ENCODE data around the gene SRSF12. TPM values are rescaled to one million over a fixed set of nuclear protein-coding genes. Genes with fewer than 3 reads are reported as not detected.

The SRSF12 gene
- total and polyA plus RNA-seq, 7 donors: 0.36 to 3.6 (median 1.1) TPM; not detected in 2

- WGBS, 2 donors: 75 to 80% methylated on average over 5 of the region's 5 CpGs
- H3K36me3 ChIP-seq: no peaks in the 10 kb centered on the region
- TF ChIP-seq EP300 (IDR thresholded peaks at IDR 0.05) (no peak), CTCF (IDR thresholded peaks at IDR 0.05) (no peak), POLR2AphosphoS5 (IDR thresholded peaks at IDR 0.05) (no peak)
- no peak for DNase-seq
- no peak overlapping the region for H3K4me3 ChIP-seq
- intact Hi-C loops (cut with DNase I): no loop called here
- H3K9me3 ChIP-seq: no peaks in the 10 kb centered on the region
- no peaks in the 10 kb centered on the region for H3K4me1 ChIP-seq
- H3K27ac ChIP-seq: no peak overlapping the region
- H3K27me3 ChIP-seq: no peaks in the 10 kb centered on the region
Observed at GRCh38 chr6:89058627-89059026, 59.2 kb downstream of the SRSF12 start.

- H3K36me3 ChIP-seq: no peaks in the 10 kb centered on the region
- WGBS, 2 donors: 91 to 94% methylated on average over 2 of the region's 2 CpGs
- H3K9me3 ChIP-seq: no peaks in the 10 kb centered on the region
- no peak overlapping the region for H3K27ac ChIP-seq
- no peak for TF ChIP-seq EP300 (IDR thresholded peaks at IDR 0.05)
- TF ChIP-seq POLR2A (IDR thresholded peaks at IDR 0.05): no peak
- TF ChIP-seq POLR2AphosphoS5 (IDR thresholded peaks at IDR 0.05): no peak
- no peak for TF ChIP-seq CTCF (IDR thresholded peaks at IDR 0.05)
- no peaks in the 10 kb centered on the region for H3K27me3 ChIP-seq
- DNase-seq: no peak
- no peak overlapping the region for H3K4me3 ChIP-seq
- intact Hi-C loops (cut with DNase I): no loop called here
- no peaks in the 10 kb centered on the region for H3K4me1 ChIP-seq
Observed at GRCh38 chr6:89057759-89058158, 60.1 kb downstream of the SRSF12 start.

GRCh38 chr6:89054208-89054607 is 63.7 kb downstream of the SRSF12 start:
- intact Hi-C loops (cut with DNase I): no loop called here
- 88 to 90% methylated on average over 4 of the region's 4 CpGs for WGBS, 2 donors
- DNase-seq: no peak
- Histone ChIP-seq H3K4me3 (no peak overlapping the region), H3K4me1 (peaks cover 0 to 5% (median 0%) of the 10 kb centered on the region in 4 donors), H3K27me3 (no peaks in the 10 kb centered on the region), H3K36me3 (no peaks in the 10 kb centered on the region), H3K9me3 (no peaks in the 10 kb centered on the region), H3K27ac (no peak overlapping the region)
- TF ChIP-seq CTCF (IDR thresholded peaks at IDR 0.05) (no peak), POLR2A (IDR thresholded peaks at IDR 0.05) (no peak), EP300 (IDR thresholded peaks at IDR 0.05) (no peak), POLR2AphosphoS5 (IDR thresholded peaks at IDR 0.05) (no peak)

- Histone ChIP-seq H3K4me1 (peaks cover 0 to 5% (median 0%) of the 10 kb centered on the region in 4 donors), H3K36me3 (no peaks in the 10 kb centered on the region), H3K4me3 (no peak overlapping the region), H3K9me3 (no peaks in the 10 kb centered on the region), H3K27me3 (no peaks in the 10 kb centered on the region), H3K27ac (no peak overlapping the region)
- intact Hi-C loops (cut with DNase I): no loop called here
- no peak for TF ChIP-seq POLR2A (IDR thresholded peaks at IDR 0.05)
- DNase-seq: no peak
- WGBS, 2 donors: 73 to 75% methylated on average over 3 of the region's 3 CpGs
Observed at GRCh38 chr6:89051676-89052075, 66.2 kb downstream of the SRSF12 start.

GRCh38 chr6:89050697-89051096 is 67.2 kb downstream of the SRSF12 start:
- no peak for DNase-seq
- Histone ChIP-seq H3K36me3 (no peaks in the 10 kb centered on the region), H3K27me3 (no peaks in the 10 kb centered on the region), H3K27ac (peak overlapping the region in 1 of 4 donors; percentile 13), H3K4me3 (no peak overlapping the region), H3K4me1 (peaks cover 0 to 5% (median 0%) of the 10 kb centered on the region in 4 donors), H3K9me3 (no peaks in the 10 kb centered on the region)
- intact Hi-C loops (cut with DNase I): no loop called here
- WGBS, 2 donors: 78 to 80% methylated on average over 3 of the region's 3 CpGs
- no peak for TF ChIP-seq CTCF (IDR thresholded peaks at IDR 0.05)
- no peak for TF ChIP-seq POLR2A (IDR thresholded peaks at IDR 0.05)
- TF ChIP-seq POLR2AphosphoS5 (IDR thresholded peaks at IDR 0.05): no peak
- no peak for TF ChIP-seq EP300 (IDR thresholded peaks at IDR 0.05)

Data from sigmoid colon (tissue), 7 donors.